ENCODE data around the gene PRM2. TPM values are rescaled to one million over a fixed set of nuclear protein-coding genes. Genes with fewer than 3 reads are reported as not detected.

PRM2 gene
- total RNA-seq, 1 donor from 2014 or later, result not detected

- intact Hi-C loops (cut with micrococcal nuclease), result no loop called here
- no peak for DNase-seq
- no peak overlapping the region for H3K27ac ChIP-seq (replicated peaks)
- H3K27me3 ChIP-seq (ENCODE audit: low read depth), result no peaks in the 10 kb centered on the region
- H3K9me3 ChIP-seq (replicated peaks), result no peaks in the 10 kb centered on the region
- no peaks in the 10 kb centered on the region for H3K36me3 ChIP-seq
- TF ChIP-seq, protein P1, sequence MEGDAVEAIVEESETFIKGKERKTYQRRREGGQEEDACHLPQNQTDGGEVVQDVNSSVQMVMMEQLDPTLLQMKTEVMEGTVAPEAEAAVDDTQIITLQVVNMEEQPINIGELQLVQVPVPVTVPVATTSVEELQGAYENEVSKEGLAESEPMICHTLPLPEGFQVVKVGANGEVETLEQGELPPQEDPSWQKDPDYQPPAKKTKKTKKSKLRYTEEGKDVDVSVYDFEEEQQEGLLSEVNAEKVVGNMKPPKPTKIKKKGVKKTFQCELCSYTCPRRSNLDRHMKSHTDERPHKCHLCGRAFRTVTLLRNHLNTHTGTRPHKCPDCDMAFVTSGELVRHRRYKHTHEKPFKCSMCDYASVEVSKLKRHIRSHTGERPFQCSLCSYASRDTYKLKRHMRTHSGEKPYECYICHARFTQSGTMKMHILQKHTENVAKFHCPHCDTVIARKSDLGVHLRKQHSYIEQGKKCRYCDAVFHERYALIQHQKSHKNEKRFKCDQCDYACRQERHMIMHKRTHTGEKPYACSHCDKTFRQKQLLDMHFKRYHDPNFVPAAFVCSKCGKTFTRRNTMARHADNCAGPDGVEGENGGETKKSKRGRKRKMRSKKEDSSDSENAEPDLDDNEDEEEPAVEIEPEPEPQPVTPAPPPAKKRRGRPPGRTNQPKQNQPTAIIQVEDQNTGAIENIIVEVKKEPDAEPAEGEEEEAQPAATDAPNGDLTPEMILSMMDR (IDR thresholded peaks at IDR 0.05; ENCODE audit: borderline replicate concordance), result no peak
- no peak overlapping the region for H3K4me3 ChIP-seq
- no peaks in the 10 kb centered on the region for H3K4me1 ChIP-seq
These were observed 43.9 kb upstream of the PRM2 start for GRCh38 chr16:11320170-11320569.

- no peaks in the 10 kb centered on the region for H3K9me3 ChIP-seq (replicated peaks)
- TF ChIP-seq, protein P1 (IDR thresholded peaks at IDR 0.05; ENCODE audit: borderline replicate concordance), result no peak
- no peaks in the 10 kb centered on the region for H3K4me1 ChIP-seq
- intact Hi-C loops (cut with micrococcal nuclease), result no loop called here
- no peaks in the 10 kb centered on the region for H3K36me3 ChIP-seq
- no peak overlapping the region for H3K4me3 ChIP-seq
- no peaks in the 10 kb centered on the region for H3K27me3 ChIP-seq (ENCODE audit: low read depth)
- no peak for DNase-seq
- no peak overlapping the region for H3K27ac ChIP-seq (replicated peaks)
These were observed 43.4 kb upstream of the PRM2 start for GRCh38 chr16:11319529-11320146.

GRCh38 chr16:11318817-11319216, 42.5 kb upstream of the PRM2 start:
- DNase-seq, result no peak
- Histone ChIP-seq H3K27ac (replicated peaks) (no peak overlapping the region), H3K27me3 (ENCODE audit: low read depth) (no peaks in the 10 kb centered on the region), H3K9me3 (replicated peaks) (no peaks in the 10 kb centered on the region), H3K36me3 (no peaks in the 10 kb centered on the region), H3K4me1 (no peaks in the 10 kb centered on the region), H3K4me3 (no peak overlapping the region)
- intact Hi-C loops (cut with micrococcal nuclease), result no loop called here
- TF ChIP-seq, protein P1 (IDR thresholded peaks at IDR 0.05; ENCODE audit: borderline replicate concordance), result no peak

DNA sequence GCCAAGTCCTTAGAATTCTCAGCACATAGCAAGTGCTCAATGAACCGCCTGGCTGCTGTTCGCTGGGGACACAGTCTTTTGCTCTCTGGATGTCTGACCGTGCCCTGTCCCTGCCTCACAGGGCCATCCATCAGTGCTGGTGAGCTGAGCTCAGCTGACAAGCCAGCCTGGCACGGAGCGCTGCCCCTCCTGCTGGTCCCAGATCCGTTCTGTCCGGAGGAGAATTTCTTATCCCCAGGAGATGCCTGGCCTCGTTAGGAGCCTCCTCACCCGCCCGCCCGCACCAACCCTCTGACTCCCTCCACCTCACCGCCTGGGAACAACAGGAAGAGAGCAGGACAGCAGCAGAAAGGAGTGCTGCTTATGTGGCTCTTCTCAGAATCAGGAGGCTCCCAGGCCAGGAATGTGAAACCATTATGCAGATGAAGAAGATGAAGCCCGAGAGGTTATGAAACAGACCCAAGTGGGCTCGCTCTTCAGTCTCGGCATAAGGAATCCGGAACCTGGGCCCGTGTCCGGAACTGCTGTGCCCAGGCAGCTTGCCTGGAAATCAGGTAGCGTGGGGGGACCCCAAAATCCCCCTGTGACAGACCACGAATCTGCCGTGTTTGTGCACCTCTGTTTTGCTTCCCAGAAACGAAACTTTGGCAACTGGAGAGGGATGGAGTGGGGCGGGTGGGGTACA, 40.2 kb upstream of the PRM2 start:
- H3K36me3 ChIP-seq, result no peaks in the 10 kb centered on the region
- intact Hi-C loops (cut with micrococcal nuclease), result no loop called here
- H3K4me3 ChIP-seq, result no peak overlapping the region

GRCh38 chr16:11315510-11315909, 39.2 kb upstream of the PRM2 start:
- no peak for DNase-seq
- H3K36me3 ChIP-seq, result no peaks in the 10 kb centered on the region
- no peaks in the 10 kb centered on the region for H3K4me1 ChIP-seq
- intact Hi-C loops (cut with micrococcal nuclease), result no loop called here
- H3K27me3 ChIP-seq (ENCODE audit: low read depth), result no peaks in the 10 kb centered on the region
- TF ChIP-seq, protein P1 (IDR thresholded peaks at IDR 0.05; ENCODE audit: borderline replicate concordance), result peak; percentile 7
- H3K4me3 ChIP-seq, result no peak overlapping the region
- H3K27ac ChIP-seq (replicated peaks), result no peak overlapping the region
- H3K9me3 ChIP-seq (replicated peaks), result no peaks in the 10 kb centered on the region

More for the DNA sequence above, 40.2 kb upstream of the PRM2 start:
- H3K9me3 ChIP-seq (replicated peaks), result no peaks in the 10 kb centered on the region
- no peaks in the 10 kb centered on the region for H3K4me1 ChIP-seq
- H3K27ac ChIP-seq (replicated peaks), result no peak overlapping the region
- TF ChIP-seq, protein P1 (IDR thresholded peaks at IDR 0.05; ENCODE audit: borderline replicate concordance), result no peak
- no peaks in the 10 kb centered on the region for H3K27me3 ChIP-seq (ENCODE audit: low read depth)
- no peak for DNase-seq

All from left ventricle myocardium inferior (tissue), 1 donor.